Colonic mucosa (tissue), 4 donors: Measurements from ENCODE around the gene UNKL. TPM values are rescaled to one million over a fixed set of nuclear protein-coding genes. Genes with fewer than 3 reads are reported as not detected.

Experiments used
- DNase-seq: peaks from one replicate; pipeline ENCODE4 v3.0.0-alpha.2; 2020
- H3K27ac ChIP-seq: fragments of 200-600 bp; one replicate; pipeline ENCODE4 v1.8.0; 2021
- H3K27me3 ChIP-seq: fragments of 200-600 bp; one replicate; pipeline ENCODE4 v1.8.0; 2021
- H3K36me3 ChIP-seq: fragments of 200-600 bp; one replicate; pipeline ENCODE4 v1.8.0; 2021
- H3K4me1 ChIP-seq: fragments of 200-600 bp; one replicate; pipeline ENCODE4 v1.8.0; 2021; ENCODE audit warnings: mild to moderate bottlenecking
- H3K4me3 ChIP-seq: fragments of 200-600 bp; one replicate; pipeline ENCODE4 v1.8.0; 2021
- H3K9ac ChIP-seq, 2 donors: one replicate each; pipeline ENCODE4 v1.7.0; 2013; ENCODE audit warnings: control low read depth in 2 of 2, low read depth in 2 of 2, low read length in 2 of 2
- H3K9me3 ChIP-seq: fragments of 200-600 bp; one replicate; pipeline ENCODE4 v1.8.0; 2021
- intact Hi-C: fragments of 100-400 bp; cut with DNase I; formaldehyde crosslinking; loops from one replicate; pipeline ENCODE4 v1.14.1; 2022
- total RNA-seq, 2 donors: library from RNA; stranded (reverse); fragmentation: NEBNext Ultra II Directional in 1 of 2; extraction: Animal tissue kit (Norgen Biotek cat#: 25700) in 1 of 2; gene quantifications; one replicate each; pipeline ENCODE4 v1.2.1, GENCODE V29; 2021
- TF ChIP-seq, protein P1 (sequence below): fragments of 200-600 bp; IDR thresholded peaks from one replicate; pipeline ENCODE4 v1.8.0; 2022; ENCODE audit warnings: antibody characterized with exemption, mild to moderate bottlenecking
- donor health status: healthy.
- donor health status: DM: no; HTN: no; CAD: no.
- donor health status: DM: no; HTN: no; CAD: no.

Gene UNKL
- total RNA-seq, 2 donors from 2014 or later: 11.1 to 11.8 TPM

DNA sequence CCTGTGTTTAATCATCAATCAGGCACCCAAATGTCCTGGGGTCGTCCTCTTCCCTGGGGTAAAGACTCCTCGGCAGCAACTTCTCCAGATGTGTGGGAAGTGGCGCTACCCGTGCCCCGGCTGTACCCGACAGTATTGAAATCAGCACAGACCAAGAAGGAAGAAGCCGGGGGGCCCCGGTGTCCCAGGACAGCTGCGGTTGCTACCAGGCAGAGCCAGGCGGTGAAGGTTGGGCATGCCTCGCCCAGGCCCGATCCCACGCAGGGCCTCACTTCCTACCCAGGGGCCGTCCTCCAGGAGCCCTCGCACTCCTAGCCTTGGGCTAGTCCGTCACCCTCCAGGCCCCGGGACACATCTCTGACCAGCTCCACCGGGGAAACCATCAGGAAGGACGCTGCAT, 38.8 kb upstream of the UNKL start:
- Histone ChIP-seq H3K36me3 (no peaks in the 10 kb centered on the region), H3K27me3 (no peaks in the 10 kb centered on the region), H3K27ac (no peak overlapping the region), H3K9ac (no peak overlapping the region), H3K4me1 (no peaks in the 10 kb centered on the region), H3K9me3 (no peaks in the 10 kb centered on the region), H3K4me3 (no peak overlapping the region)
- DNase-seq: no peak
- intact Hi-C loops: no loop called here
- TF ChIP-seq, protein P1, sequence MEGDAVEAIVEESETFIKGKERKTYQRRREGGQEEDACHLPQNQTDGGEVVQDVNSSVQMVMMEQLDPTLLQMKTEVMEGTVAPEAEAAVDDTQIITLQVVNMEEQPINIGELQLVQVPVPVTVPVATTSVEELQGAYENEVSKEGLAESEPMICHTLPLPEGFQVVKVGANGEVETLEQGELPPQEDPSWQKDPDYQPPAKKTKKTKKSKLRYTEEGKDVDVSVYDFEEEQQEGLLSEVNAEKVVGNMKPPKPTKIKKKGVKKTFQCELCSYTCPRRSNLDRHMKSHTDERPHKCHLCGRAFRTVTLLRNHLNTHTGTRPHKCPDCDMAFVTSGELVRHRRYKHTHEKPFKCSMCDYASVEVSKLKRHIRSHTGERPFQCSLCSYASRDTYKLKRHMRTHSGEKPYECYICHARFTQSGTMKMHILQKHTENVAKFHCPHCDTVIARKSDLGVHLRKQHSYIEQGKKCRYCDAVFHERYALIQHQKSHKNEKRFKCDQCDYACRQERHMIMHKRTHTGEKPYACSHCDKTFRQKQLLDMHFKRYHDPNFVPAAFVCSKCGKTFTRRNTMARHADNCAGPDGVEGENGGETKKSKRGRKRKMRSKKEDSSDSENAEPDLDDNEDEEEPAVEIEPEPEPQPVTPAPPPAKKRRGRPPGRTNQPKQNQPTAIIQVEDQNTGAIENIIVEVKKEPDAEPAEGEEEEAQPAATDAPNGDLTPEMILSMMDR: no peak

DNA sequence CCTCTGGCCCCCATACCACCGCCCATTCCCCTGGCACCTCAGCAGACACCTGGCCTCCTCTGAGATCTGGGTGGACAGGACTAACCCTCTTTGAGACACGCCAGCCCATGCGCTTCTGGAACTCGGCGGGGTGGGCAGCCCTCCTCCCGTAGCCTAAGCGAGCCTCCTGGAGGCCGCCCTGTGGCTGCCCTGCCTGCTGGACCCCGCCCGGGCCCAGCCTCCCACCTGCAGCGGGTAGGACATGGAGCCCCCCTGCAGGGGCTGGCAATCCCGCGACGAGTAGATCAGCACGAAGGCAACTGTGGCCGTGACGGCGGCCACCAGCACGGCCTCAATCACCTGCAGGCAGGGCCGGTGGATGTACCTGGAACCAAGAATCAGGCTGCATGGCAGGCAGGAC, 38.0 kb upstream of the UNKL start:
- H3K27me3 ChIP-seq: no peaks in the 10 kb centered on the region
- no peaks in the 10 kb centered on the region for H3K36me3 ChIP-seq
- TF ChIP-seq, protein P1: no peak
- H3K27ac ChIP-seq: no peak overlapping the region
- no peak overlapping the region for H3K9ac ChIP-seq
- H3K9me3 ChIP-seq: no peaks in the 10 kb centered on the region
- DNase-seq: no peak
- H3K4me3 ChIP-seq: no peak overlapping the region
- intact Hi-C loops: no loop called here
- no peaks in the 10 kb centered on the region for H3K4me1 ChIP-seq

DNA sequence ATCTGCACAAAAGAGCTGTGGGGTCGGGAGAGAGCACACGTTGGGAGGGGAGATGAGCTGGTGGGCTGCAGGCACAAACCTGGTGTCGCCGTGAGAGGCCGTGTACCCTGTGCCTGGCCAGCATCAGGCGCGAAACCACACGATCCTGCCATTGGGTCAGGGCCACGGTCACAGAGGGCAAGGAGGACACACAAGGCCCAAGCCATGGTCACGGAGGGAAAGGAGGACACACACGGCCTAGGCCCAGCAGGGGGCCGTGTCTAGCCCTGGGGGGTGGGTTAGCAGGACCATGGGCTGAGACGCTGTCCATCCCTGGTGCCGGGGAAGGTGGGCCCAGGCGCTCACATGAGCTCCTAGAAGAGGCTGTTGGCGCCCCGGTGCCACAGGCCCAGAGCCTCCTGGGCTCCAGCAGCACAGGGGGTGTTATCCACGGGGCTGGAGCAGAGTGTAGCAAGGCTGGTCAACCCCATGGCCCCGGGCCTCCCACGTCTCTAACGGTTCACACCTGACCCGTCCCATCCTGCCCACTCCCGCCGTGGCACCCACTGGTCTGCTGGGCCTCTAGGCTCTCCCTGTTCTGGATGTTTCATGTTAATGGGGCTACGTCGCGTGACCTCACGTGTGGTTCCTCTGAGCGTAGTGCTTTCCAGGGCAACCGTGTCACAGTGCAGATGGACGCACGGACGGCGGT, 37.3 kb upstream of the UNKL start:
- H3K4me1 ChIP-seq: no peaks in the 10 kb centered on the region
- no peak overlapping the region for H3K4me3 ChIP-seq
- H3K27me3 ChIP-seq: no peaks in the 10 kb centered on the region
- no peak overlapping the region for H3K9ac ChIP-seq
- TF ChIP-seq, protein P1: no peak
- H3K27ac ChIP-seq: no peak overlapping the region
- H3K36me3 ChIP-seq: no peaks in the 10 kb centered on the region
- H3K9me3 ChIP-seq: no peaks in the 10 kb centered on the region
- DNase-seq: no peak
- intact Hi-C loops: no loop called here

DNA sequence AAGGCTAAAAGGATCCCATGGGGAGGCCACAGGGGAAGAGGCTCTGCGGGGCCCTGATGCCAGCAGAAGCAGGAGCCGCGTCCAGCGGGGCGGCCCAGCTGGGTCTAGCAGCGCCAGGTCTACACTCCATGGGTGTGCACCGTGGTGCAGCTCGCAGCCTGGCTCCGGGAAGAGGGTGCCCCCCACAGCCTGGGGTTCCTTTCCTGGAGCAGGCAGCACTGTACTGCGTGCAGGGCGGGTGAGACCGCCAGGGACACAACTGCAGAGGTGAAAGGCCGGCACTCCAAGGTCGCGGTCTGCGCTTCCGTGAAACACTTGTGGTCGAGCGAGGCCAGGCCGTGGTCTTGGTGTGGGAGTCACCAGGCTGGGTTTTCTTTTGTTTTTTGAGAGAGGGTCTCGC, 36.3 kb upstream of the UNKL start:
- no peaks in the 10 kb centered on the region for H3K4me1 ChIP-seq
- H3K9me3 ChIP-seq: no peaks in the 10 kb centered on the region
- H3K36me3 ChIP-seq: no peaks in the 10 kb centered on the region
- TF ChIP-seq, protein P1: no peak
- no peak overlapping the region for H3K9ac ChIP-seq
- H3K27ac ChIP-seq: no peak overlapping the region
- no peak for DNase-seq
- intact Hi-C loops: no loop called here
- no peak overlapping the region for H3K4me3 ChIP-seq
- H3K27me3 ChIP-seq: no peaks in the 10 kb centered on the region

DNA sequence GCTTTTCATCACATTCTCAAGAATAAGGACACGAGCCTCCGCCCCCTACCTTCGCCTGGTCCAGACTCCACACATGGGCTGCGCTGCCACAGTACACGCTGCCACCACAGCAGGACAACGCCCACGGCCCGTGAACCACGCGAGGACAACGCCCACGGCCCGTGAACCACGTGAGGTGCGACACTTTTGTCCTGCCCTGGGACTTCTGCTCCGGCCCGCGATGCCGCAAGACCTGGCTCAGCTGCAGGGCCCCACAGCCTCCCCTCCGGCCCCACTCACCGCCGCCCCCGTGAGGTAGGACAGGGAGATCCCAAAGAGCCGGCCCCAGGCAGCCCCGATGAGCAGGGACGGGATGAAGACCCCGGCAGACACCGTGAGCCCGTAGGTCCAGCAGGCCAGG, 35.7 kb upstream of the UNKL start:
- Histone ChIP-seq H3K36me3 (no peaks in the 10 kb centered on the region), H3K27ac (no peak overlapping the region), H3K27me3 (no peaks in the 10 kb centered on the region), H3K9ac (no peak overlapping the region), H3K4me1 (no peaks in the 10 kb centered on the region), H3K4me3 (no peak overlapping the region), H3K9me3 (no peaks in the 10 kb centered on the region)
- intact Hi-C loops: no loop called here
- no peak for DNase-seq
- TF ChIP-seq, protein P1: no peak
